Measurements from ENCODE around the gene MMP2.

MMP2 gene

DNA sequence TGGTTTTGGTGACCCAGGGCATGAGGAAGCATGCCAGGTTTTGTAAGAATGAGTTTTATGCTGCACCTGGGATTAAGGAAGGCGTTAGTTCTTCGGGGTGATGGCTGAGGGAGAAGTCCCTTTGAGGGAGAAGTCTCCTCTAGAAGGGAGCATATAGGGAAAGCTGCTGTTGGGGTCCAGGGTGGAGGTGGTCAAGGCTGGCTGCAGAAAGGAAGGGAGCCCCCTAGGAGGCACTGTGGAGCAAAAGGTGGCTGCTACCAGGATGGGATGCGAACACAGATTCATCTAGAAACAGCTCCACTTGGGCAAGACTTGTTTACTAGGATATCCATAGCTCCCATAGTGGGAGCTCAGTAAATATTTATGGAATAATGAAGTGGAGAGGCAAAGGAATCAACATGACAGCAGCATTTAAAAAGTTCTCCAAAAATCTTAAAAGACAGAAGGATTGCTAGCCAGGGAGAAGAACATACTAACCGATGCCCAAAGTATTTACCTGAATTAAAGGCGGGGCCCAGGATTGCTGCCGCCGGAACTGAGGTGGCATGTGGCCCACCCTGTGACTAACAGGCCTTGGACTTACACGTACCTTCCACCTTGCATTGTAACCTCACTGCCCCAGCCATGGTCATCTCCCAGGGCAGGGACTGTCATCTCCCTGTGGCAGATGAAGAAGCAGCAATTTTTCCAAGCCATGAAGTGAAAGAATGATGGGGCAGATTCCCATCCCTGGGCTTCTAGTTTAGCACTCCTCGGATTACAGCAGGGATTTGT lies 22.7 kb downstream of the MMP2 start:
- H3K36me3 ChIP-seq (ENCODE audit: control insufficient read depth, insufficient read depth, low read length) = no peaks in the 10 kb centered on the region
- peaks cover 4% of the 10 kb centered on the region for H3K4me1 ChIP-seq (ENCODE audit: control insufficient read depth, insufficient read depth, low read length, poor library complexity, severe bottlenecking)
- no peaks in the 10 kb centered on the region for H3K27me3 ChIP-seq (replicated peaks; ENCODE audit: control insufficient read depth, insufficient read depth, low read length, poor library complexity, severe bottlenecking)
- H3K27ac ChIP-seq (ENCODE audit: insufficient read depth, low read length, poor library complexity, severe bottlenecking) = no peak overlapping the region
- no peak for DNase-seq
- H3K9me3 ChIP-seq (ENCODE audit: control insufficient read depth, low read length) = no peaks in the 10 kb centered on the region
- no peak overlapping the region for H3K4me3 ChIP-seq (ENCODE audit: insufficient read depth, low read depth, low read length, poor library complexity, severe bottlenecking)

DNA sequence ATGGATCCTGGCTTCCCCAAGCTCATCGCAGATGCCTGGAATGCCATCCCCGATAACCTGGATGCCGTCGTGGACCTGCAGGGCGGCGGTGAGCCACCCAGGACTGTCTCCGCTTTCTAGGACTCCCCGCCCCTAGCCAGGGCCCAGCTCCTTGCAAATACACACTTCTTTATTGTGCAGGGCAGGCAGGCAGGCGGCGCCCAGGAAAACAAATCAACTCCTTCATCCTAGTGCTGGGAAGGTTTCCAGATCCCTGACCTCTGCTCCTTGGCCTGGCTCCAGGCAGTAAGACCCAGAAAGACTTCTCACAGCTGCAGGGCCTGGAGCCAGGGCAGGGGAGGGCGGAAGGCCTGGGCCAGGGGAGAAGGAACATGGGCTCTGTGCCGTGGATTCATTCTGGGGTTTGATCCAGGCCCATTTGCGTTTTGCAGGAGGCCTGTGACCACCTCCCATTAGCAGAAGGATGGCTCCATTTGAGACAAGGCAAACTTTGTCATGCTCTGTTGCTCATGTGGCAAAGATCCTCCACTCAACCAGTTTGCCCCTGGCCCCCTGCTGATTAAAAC lies 23.9 kb downstream of the MMP2 start:
- Histone ChIP-seq H3K27ac (ENCODE audit: insufficient read depth, low read length, poor library complexity, severe bottlenecking) (no peak overlapping the region), H3K27me3 (replicated peaks; ENCODE audit: control insufficient read depth, insufficient read depth, low read length, poor library complexity, severe bottlenecking) (peaks cover 3% of the 10 kb centered on the region), H3K4me3 (ENCODE audit: insufficient read depth, low read depth, low read length, poor library complexity, severe bottlenecking) (no peak overlapping the region), H3K4me1 (ENCODE audit: control insufficient read depth, insufficient read depth, low read length, poor library complexity, severe bottlenecking) (peaks cover 4% of the 10 kb centered on the region), H3K36me3 (ENCODE audit: control insufficient read depth, insufficient read depth, low read length) (no peaks in the 10 kb centered on the region), H3K9me3 (ENCODE audit: control insufficient read depth, low read length) (no peaks in the 10 kb centered on the region)
- DNase-seq = no peak

DNA sequence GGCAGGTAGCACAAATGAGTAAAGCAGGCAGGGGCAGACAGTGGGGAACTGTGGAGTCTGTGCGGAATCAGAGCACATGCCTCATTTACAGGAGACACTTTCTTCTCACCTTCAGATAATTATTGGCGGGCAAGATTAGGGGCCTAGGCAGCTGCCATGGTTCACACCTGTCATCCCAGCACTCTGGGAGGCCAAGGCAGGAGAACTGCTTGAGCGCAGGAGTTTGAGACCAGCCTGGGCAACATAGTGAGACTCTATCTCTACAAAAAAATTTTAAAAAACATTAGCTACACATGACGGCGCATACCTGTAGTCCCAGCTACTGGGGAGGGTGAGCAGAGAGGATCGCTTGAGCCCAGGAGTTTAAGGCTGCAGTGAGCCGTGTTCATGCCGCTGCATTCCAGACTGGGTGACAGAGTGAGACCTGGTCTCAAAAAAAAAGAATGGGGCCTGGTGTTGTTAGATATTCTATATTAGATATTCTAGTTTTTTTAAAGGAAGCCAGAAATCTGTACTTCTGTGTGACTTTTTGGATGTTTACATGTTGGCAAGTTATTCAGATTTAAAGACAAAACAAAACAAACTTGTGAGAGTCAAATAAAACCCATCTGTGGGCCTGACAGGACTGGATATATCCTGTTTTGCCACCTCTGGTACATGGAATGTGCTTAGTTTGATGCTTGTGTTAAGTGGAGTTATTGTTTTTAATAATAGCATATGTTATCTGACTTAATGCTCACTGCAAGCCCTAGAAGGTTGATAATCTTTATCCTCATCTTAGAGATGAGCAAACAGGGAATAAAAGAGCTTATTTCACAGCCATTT lies 24.9 kb downstream of the MMP2 start:
- Histone ChIP-seq H3K27ac (ENCODE audit: insufficient read depth, low read length, poor library complexity, severe bottlenecking) (no peak overlapping the region), H3K9me3 (ENCODE audit: control insufficient read depth, low read length) (no peaks in the 10 kb centered on the region), H3K27me3 (replicated peaks; ENCODE audit: control insufficient read depth, insufficient read depth, low read length, poor library complexity, severe bottlenecking) (peaks cover 13% of the 10 kb centered on the region), H3K36me3 (ENCODE audit: control insufficient read depth, insufficient read depth, low read length) (no peaks in the 10 kb centered on the region), H3K4me1 (ENCODE audit: control insufficient read depth, insufficient read depth, low read length, poor library complexity, severe bottlenecking) (peaks cover 4% of the 10 kb centered on the region), H3K4me3 (ENCODE audit: insufficient read depth, low read depth, low read length, poor library complexity, severe bottlenecking) (no peak overlapping the region)
- no peak for DNase-seq

DNA sequence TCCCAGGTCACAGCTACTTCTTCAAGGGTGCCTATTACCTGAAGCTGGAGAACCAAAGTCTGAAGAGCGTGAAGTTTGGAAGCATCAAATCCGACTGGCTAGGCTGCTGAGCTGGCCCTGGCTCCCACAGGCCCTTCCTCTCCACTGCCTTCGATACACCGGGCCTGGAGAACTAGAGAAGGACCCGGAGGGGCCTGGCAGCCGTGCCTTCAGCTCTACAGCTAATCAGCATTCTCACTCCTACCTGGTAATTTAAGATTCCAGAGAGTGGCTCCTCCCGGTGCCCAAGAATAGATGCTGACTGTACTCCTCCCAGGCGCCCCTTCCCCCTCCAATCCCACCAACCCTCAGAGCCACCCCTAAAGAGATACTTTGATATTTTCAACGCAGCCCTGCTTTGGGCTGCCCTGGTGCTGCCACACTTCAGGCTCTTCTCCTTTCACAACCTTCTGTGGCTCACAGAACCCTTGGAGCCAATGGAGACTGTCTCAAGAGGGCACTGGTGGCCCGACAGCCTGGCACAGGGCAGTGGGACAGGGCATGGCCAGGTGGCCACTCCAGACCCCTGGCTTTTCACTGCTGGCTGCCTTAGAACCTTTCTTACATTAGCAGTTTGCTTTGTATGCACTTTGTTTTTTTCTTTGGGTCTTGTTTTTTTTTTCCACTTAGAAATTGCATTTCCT lies 26.5 kb downstream of the MMP2 start:
- peaks cover 20% of the 10 kb centered on the region for H3K27me3 ChIP-seq (replicated peaks; ENCODE audit: control insufficient read depth, insufficient read depth, low read length, poor library complexity, severe bottlenecking)
- H3K36me3 ChIP-seq (ENCODE audit: control insufficient read depth, insufficient read depth, low read length) = no peaks in the 10 kb centered on the region
- no peak for DNase-seq
- H3K27ac ChIP-seq (ENCODE audit: insufficient read depth, low read length, poor library complexity, severe bottlenecking) = no peak overlapping the region
- H3K4me1 ChIP-seq (ENCODE audit: control insufficient read depth, insufficient read depth, low read length, poor library complexity, severe bottlenecking) = no peaks in the 10 kb centered on the region
- H3K4me3 ChIP-seq (ENCODE audit: insufficient read depth, low read depth, low read length, poor library complexity, severe bottlenecking) = no peak overlapping the region
- H3K9me3 ChIP-seq (ENCODE audit: control insufficient read depth, low read length) = no peaks in the 10 kb centered on the region

DNA sequence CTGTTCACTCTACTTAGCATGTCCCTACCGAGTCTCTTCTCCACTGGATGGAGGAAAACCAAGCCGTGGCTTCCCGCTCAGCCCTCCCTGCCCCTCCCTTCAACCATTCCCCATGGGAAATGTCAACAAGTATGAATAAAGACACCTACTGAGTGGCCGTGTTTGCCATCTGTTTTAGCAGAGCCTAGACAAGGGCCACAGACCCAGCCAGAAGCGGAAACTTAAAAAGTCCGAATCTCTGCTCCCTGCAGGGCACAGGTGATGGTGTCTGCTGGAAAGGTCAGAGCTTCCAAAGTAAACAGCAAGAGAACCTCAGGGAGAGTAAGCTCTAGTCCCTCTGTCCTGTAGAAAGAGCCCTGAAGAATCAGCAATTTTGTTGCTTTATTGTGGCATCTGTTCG lies 27.1 kb downstream of the MMP2 start:
- no peak for DNase-seq
- Histone ChIP-seq H3K4me3 (ENCODE audit: insufficient read depth, low read depth, low read length, poor library complexity, severe bottlenecking) (no peak overlapping the region), H3K36me3 (ENCODE audit: control insufficient read depth, insufficient read depth, low read length) (no peaks in the 10 kb centered on the region), H3K27ac (ENCODE audit: insufficient read depth, low read length, poor library complexity, severe bottlenecking) (no peak overlapping the region), H3K9me3 (ENCODE audit: control insufficient read depth, low read length) (no peaks in the 10 kb centered on the region), H3K4me1 (ENCODE audit: control insufficient read depth, insufficient read depth, low read length, poor library complexity, severe bottlenecking) (no peaks in the 10 kb centered on the region), H3K27me3 (replicated peaks; ENCODE audit: control insufficient read depth, insufficient read depth, low read length, poor library complexity, severe bottlenecking) (peaks cover 20% of the 10 kb centered on the region)

DNA sequence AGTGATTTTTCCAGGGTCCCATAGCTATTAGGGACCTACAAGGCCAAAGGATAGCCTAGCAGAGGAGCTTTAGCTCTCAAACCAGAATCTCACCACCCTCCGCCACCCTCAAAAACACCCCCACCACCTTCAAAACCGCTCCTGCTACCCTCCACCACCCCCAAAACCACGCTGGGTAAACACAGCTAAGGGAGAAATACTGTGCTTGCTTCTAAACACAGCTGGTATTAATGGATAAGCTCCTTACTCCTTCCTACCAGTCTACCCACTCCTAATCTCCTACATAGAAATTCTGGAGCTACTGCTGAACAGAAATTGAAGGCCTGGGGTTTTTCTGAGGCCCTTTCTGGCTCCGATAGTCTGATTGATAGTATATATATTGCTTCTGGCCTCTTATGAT lies 27.7 kb downstream of the MMP2 start:
- Histone ChIP-seq H3K9me3 (ENCODE audit: control insufficient read depth, low read length) (no peaks in the 10 kb centered on the region), H3K27me3 (replicated peaks; ENCODE audit: control insufficient read depth, insufficient read depth, low read length, poor library complexity, severe bottlenecking) (peaks cover 20% of the 10 kb centered on the region), H3K36me3 (ENCODE audit: control insufficient read depth, insufficient read depth, low read length) (no peaks in the 10 kb centered on the region), H3K4me3 (ENCODE audit: insufficient read depth, low read depth, low read length, poor library complexity, severe bottlenecking) (no peak overlapping the region), H3K27ac (ENCODE audit: insufficient read depth, low read length, poor library complexity, severe bottlenecking) (no peak overlapping the region), H3K4me1 (ENCODE audit: control insufficient read depth, insufficient read depth, low read length, poor library complexity, severe bottlenecking) (no peaks in the 10 kb centered on the region)
- no peak for DNase-seq

DNA sequence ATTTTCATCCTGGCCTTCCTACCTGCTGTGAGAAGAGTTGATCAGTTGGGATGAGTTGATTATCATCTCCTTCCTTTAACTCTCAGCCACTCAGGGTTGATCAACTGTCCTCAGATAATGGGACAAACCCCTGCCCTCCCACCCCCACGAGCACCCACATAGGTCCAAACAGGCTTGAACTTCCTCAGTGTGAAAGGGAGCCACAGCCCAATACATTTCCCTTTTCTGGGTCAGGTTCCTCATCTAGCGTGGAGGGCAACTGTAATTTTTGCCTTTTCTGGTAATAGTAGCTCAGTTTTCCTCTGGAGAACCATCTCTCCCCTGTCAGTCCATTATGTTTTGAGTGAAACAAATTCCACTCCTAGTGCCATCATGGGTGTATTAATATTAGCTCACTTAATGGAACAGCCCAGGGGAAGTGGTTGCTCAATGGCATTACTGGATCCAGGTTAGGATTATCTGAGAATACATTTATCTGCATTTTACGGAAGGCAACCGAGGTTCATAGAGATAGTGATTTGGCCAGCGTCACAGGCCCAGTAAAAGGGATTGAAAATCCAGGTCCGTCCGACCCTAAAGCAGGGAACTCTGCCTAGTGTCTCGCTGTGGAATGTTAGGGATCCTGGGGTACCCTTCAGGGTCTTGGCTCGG lies 29.4 kb downstream of the MMP2 start:
- Histone ChIP-seq H3K4me1 (ENCODE audit: control insufficient read depth, insufficient read depth, low read length, poor library complexity, severe bottlenecking) (no peaks in the 10 kb centered on the region), H3K27ac (ENCODE audit: insufficient read depth, low read length, poor library complexity, severe bottlenecking) (no peak overlapping the region), H3K36me3 (ENCODE audit: control insufficient read depth, insufficient read depth, low read length) (no peaks in the 10 kb centered on the region), H3K27me3 (replicated peaks; ENCODE audit: control insufficient read depth, insufficient read depth, low read length, poor library complexity, severe bottlenecking) (peaks cover 20% of the 10 kb centered on the region), H3K9me3 (ENCODE audit: control insufficient read depth, low read length) (no peaks in the 10 kb centered on the region), H3K4me3 (ENCODE audit: insufficient read depth, low read depth, low read length, poor library complexity, severe bottlenecking) (no peak overlapping the region)
- no peak for DNase-seq

DNA sequence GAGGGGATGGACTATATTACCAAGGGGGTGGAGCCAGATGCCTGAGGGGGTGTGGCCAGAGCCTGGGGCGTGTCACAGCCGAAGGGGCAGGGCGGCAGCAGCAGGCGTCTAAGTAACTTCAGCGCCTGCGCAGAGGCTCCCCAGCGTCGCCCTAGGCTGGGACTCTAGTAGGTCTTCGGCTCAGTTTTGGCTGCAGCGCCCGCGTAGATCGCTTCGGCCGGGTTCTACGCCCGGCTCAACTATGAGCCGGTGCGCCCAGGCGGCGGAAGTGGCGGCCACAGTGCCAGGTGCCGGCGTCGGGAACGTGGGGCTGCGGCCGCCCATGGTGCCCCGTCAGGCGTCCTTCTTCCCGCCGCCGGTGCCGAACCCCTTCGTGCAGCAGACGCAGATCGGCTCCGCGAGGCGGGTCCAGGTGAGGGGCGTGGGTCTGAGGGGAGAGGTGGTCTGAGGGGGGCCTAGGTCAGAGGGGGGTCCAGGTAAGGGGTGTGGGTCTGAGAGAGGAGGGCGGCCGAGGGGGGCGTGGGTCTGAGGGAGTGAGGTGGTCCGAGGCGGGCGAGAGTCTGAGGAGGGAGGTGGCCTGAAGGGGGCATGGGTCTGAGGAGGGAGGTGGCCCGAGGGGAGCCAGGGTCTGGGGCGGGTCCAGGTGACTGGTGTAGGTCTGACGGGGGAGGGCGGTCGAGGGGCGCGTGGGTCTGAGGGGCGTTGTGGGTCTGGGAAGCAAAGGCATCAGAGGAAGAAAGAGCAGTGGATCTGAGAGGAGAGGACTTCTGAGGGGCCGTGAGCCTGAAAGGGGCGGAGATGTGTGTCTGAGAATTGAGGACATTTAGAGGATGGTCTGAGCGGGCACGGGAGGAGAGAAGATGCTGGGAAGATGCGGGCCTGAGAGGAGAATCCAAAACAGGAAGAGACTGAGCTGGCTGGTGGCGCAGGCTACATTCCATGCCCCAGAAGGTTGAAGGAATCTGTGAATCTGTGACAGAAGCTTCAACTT lies 30.2 kb downstream of the MMP2 start, which contains the start of gene LPCAT2:
Gene LPCAT2, plus strand, starts transcription at position 132 of the 991 bp plus-strand sequence. Its CDS starts 110 bp downstream, at position 242.
- Histone ChIP-seq H3K4me3 (ENCODE audit: insufficient read depth, low read depth, low read length, poor library complexity, severe bottlenecking) (no peak within 1 kb of the TSS), H3K27me3 (replicated peaks; ENCODE audit: control insufficient read depth, insufficient read depth, low read length, poor library complexity, severe bottlenecking) (peaks cover 20% of the 10 kb centered on the region), H3K9me3 (ENCODE audit: control insufficient read depth, low read length) (no peaks in the 10 kb centered on the region), H3K4me1 (ENCODE audit: control insufficient read depth, insufficient read depth, low read length, poor library complexity, severe bottlenecking) (no peaks in the 10 kb centered on the region), H3K27ac (ENCODE audit: insufficient read depth, low read length, poor library complexity, severe bottlenecking) (no peak within 1 kb of the TSS), H3K36me3 (ENCODE audit: control insufficient read depth, insufficient read depth, low read length) (no peaks in the 10 kb centered on the region)
- DNase-seq = no peak

Measured in effector memory CD4-positive, alpha-beta T cell (primary cell).